Measurements from ENCODE around the gene FRK. TPM values are rescaled to one million over a fixed set of nuclear protein-coding genes. Genes with fewer than 3 reads are reported as not detected.

FRK gene
- total and polyA plus RNA-seq, 7 donors = 0.10 to 4.2 (median 1.4) TPM

DNA sequence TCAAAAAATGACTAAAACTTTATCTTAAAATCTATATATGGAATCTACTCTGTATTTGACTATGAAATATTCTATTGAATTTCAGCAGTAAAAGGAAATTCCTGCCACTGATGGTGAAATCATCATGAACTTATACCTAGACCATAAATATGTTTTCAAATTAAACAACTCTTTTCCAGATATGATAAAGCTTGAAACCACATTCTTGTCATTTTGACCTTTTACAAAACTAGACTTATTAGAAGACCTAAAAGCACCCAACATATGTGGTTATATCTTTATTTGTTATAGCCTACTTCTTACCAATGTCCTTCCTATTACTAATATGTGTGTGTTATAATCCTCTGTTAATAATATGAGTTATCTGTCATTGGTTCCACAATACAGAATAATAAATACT, 35.3 kb downstream of the FRK start:
- intact Hi-C loops (cut with DNase I) = no loop called here
- TF ChIP-seq, protein P1, sequence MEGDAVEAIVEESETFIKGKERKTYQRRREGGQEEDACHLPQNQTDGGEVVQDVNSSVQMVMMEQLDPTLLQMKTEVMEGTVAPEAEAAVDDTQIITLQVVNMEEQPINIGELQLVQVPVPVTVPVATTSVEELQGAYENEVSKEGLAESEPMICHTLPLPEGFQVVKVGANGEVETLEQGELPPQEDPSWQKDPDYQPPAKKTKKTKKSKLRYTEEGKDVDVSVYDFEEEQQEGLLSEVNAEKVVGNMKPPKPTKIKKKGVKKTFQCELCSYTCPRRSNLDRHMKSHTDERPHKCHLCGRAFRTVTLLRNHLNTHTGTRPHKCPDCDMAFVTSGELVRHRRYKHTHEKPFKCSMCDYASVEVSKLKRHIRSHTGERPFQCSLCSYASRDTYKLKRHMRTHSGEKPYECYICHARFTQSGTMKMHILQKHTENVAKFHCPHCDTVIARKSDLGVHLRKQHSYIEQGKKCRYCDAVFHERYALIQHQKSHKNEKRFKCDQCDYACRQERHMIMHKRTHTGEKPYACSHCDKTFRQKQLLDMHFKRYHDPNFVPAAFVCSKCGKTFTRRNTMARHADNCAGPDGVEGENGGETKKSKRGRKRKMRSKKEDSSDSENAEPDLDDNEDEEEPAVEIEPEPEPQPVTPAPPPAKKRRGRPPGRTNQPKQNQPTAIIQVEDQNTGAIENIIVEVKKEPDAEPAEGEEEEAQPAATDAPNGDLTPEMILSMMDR (IDR thresholded peaks at IDR 0.05) = no peak
- ATAC-seq = no peak

DNA sequence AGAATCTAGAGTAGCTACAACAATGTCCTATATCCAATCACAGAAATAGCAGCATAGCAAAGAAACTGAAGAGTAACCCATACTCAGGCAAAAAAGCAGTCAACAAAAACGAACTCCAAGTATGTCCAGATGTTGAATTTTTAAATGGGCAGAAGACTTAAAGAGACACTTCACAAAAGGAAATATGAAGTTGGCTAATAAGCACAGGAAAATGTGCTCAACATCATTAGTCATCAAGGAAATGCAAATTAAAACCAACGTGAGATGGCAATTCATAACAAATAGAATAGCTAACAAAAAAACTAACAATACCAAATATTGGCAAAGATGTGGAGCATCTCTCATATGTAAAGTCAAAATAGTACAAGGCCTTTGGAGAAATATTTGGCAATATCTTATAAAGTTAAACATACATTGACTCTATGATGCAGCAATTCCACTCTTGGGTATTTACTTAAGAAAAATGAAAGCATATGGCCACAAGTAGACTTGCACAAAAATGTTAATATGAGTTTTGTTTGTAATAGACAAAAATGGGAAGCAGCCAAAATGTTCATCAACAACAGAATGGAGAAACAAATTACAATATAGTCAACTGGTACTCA, 37.7 kb downstream of the FRK start:
- DNase-seq = no peak
- Histone ChIP-seq H3K27me3 (ENCODE audit: insufficient read depth in 3 of 3, low read length in 2 of 3) (no peaks in the 10 kb centered on the region), H3K9me3 (no peaks in the 10 kb centered on the region), H3K27ac (no peak overlapping the region), H3K36me3 (ENCODE audit: insufficient read depth in 1 of 2, low read depth in 1 of 2) (no peaks in the 10 kb centered on the region), H3K4me3 (no peak overlapping the region), H3K4me1 (no peaks in the 10 kb centered on the region)
- WGBS, 3 donors = 34 to 40% (median 38%) methylated on average over 2 of the region's 2 CpGs
- TF ChIP-seq, protein P1 (IDR thresholded peaks at IDR 0.05) = no peak
- intact Hi-C loops (cut with DNase I) = no loop called here
- no peak for ATAC-seq

More for the DNA sequence above, 35.3 kb downstream of the FRK start:
- Histone ChIP-seq H3K4me3 (no peak overlapping the region), H3K27ac (no peak overlapping the region), H3K4me1 (no peaks in the 10 kb centered on the region), H3K36me3 (ENCODE audit: insufficient read depth in 1 of 2, low read depth in 1 of 2) (no peaks in the 10 kb centered on the region), H3K27me3 (ENCODE audit: insufficient read depth in 3 of 3, low read length in 2 of 3) (no peaks in the 10 kb centered on the region), H3K9me3 (no peaks in the 10 kb centered on the region)
- DNase-seq = no peak

DNA sequence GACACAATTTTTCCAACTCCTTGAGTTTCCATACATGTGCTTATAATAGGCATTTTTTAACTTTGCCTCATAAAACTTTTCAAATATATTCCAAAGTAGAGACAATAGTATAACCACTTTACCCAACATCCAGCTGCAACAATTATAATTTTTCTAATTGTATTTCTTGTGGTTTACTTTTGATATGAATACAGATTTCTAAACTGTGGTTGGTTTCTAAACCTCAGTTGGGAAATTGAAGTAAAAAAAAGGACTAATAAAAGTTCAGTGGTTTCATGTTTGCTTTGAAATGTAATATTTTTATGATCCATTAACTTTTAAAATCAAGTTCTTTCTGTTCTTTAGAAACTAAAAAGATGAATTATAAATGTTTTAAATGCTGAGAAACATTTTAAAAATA, 40.0 kb downstream of the FRK start:
- ATAC-seq = no peak

DNA sequence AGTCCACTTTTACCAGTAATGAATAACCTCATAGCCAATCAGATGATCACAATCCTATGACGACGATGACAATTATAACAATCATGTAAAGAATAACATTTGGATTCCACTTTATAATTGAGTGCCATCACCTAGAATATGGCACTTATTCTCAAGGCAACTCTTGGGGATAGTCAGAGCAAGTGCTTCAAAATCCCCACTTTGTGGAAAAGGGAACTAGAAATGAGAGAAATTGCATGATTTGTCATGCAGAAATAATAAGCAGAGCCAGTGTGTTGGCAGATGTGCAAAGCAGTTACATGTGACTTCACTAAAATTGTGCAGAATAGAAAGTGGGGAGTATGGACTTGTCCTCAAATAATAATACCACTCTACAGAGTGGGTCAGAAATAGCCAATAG, 41.3 kb downstream of the FRK start:
- no peaks in the 10 kb centered on the region for H3K9me3 ChIP-seq
- no peak for ATAC-seq
- no peak overlapping the region for H3K27ac ChIP-seq
- no peaks in the 10 kb centered on the region for H3K27me3 ChIP-seq (ENCODE audit: insufficient read depth in 3 of 3, low read length in 2 of 3)
- H3K36me3 ChIP-seq (ENCODE audit: insufficient read depth in 1 of 2, low read depth in 1 of 2) = no peaks in the 10 kb centered on the region
- TF ChIP-seq, protein P1 (IDR thresholded peaks at IDR 0.05) = no peak
- 53 to 76% (median 59%) methylated on average over 2 of the region's 2 CpGs for WGBS, 3 donors
- intact Hi-C loops (cut with DNase I) = no loop called here
- DNase-seq = no peak
- H3K4me3 ChIP-seq = no peak overlapping the region
- H3K4me1 ChIP-seq = no peaks in the 10 kb centered on the region

More for the DNA sequence above, 40.0 kb downstream of the FRK start:
- DNase-seq = no peak
- H3K36me3 ChIP-seq (ENCODE audit: insufficient read depth in 1 of 2, low read depth in 1 of 2) = no peaks in the 10 kb centered on the region
- H3K4me1 ChIP-seq = no peaks in the 10 kb centered on the region
- no peaks in the 10 kb centered on the region for H3K9me3 ChIP-seq
- intact Hi-C loops (cut with DNase I) = no loop called here
- no peaks in the 10 kb centered on the region for H3K27me3 ChIP-seq (ENCODE audit: insufficient read depth in 3 of 3, low read length in 2 of 3)
- H3K4me3 ChIP-seq = no peak overlapping the region
- H3K27ac ChIP-seq = no peak overlapping the region
- TF ChIP-seq, protein P1 (IDR thresholded peaks at IDR 0.05) = no peak

DNA sequence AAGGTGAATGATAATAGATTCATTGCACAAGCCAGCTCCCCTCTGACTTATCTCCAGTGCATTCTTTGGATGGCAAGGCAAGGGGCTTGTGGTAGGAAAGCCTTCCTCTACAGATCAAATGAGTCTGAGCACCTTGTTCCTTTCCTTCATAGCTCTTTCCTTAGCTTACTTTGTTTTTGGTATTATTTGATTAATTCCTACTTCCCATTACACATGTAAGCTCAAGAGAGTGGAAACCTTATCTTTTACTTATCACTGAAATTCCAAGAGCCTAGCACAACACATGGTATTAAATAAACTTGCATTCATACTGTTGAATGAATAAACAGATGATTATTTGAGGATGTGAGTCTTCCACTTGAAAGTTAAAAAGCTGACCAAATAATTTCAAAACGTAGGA, 41.7 kb downstream of the FRK start:
- 58 to 67% (median 66%) methylated on average over 1 of the region's 1 CpG for WGBS, 3 donors
- no peak for ATAC-seq
- intact Hi-C loops (cut with DNase I) = no loop called here

More for the DNA sequence above, 41.7 kb downstream of the FRK start:
- DNase-seq = no peak
- Histone ChIP-seq H3K4me1 (no peaks in the 10 kb centered on the region), H3K36me3 (ENCODE audit: insufficient read depth in 1 of 2, low read depth in 1 of 2) (no peaks in the 10 kb centered on the region), H3K27me3 (ENCODE audit: insufficient read depth in 3 of 3, low read length in 2 of 3) (no peaks in the 10 kb centered on the region), H3K9me3 (no peaks in the 10 kb centered on the region), H3K27ac (no peak overlapping the region), H3K4me3 (no peak overlapping the region)
- TF ChIP-seq, protein P1 (IDR thresholded peaks at IDR 0.05) = no peak

Measured in psoas muscle (tissue), 8 donors.